ENCODE measurements around the gene PTPRJ. TPM values are rescaled to one million over a fixed set of nuclear protein-coding genes. Genes with fewer than 3 reads are reported as not detected.

Gene PTPRJ
- total and polyA plus RNA-seq, 9 of the 15 experiments (the other 6 are each of a cell fraction or from before 2014, with no cell fraction given), result 0.56 to 10.7 (median 4.8) TPM

GRCh38 chr11:48193876-48194275 lies 213.5 kb downstream of the PTPRJ start:
- H3K79me2 ChIP-seq (ENCODE audit: control insufficient read depth, insufficient read depth, low read length), result no peaks in the 10 kb centered on the region
- ChIA-PET POLR2A (no interaction called here), CTCF (ENCODE audit: low intra/inter-chr PET ratio) (no interaction called here)
- H3K9me1 ChIP-seq (ENCODE audit: control insufficient read depth, insufficient read depth, low read length), result no peaks in the 10 kb centered on the region
- TF ChIP-seq STAT5A (IDR thresholded peaks at IDR 0.05; ENCODE audit: borderline replicate concordance, low read length), result no peak
- no peak overlapping the region for H3K4me2 ChIP-seq (ENCODE audit: insufficient read depth, low read length)
- H3K4me1 ChIP-seq (replicated peaks in 1 of 2; ENCODE audit: control insufficient read depth in 2 of 2, insufficient read depth in 2 of 2, low read length in 2 of 2), result no peaks in the 10 kb centered on the region
- ATAC-seq (no peak), FAIRE-seq (no peak), DNase-seq (ENCODE audit: extremely low read depth in 1 of 4, low spot score in 3 of 4) (no peak)
- H4K20me1 ChIP-seq (replicated peaks; ENCODE audit: control insufficient read depth, insufficient read depth, low read length), result no peaks in the 10 kb centered on the region
- no peak overlapping the region for H3K4me3 ChIP-seq
- 0% methylated on average over 2 of the region's 2 CpGs for WGBS (ENCODE audit: insufficient coverage, low coverage, missing lambda C conversion rate)
- H3K27ac ChIP-seq (ENCODE audit: extremely low read depth, low read depth, low read length), result no peak overlapping the region
- in situ Hi-C loops (cut with MboI), result no loop called here
- intact Hi-C loops (cut with micrococcal nuclease), result no loop called here
- no peak overlapping the region for H2AFZ ChIP-seq (ENCODE audit: low read depth, low read length)
- H3K9ac ChIP-seq (ENCODE audit: insufficient read depth in 1 of 2, low read depth in 2 of 2, low read length in 2 of 2), result no peak overlapping the region
- no peaks in the 10 kb centered on the region for H3K9me3 ChIP-seq (replicated peaks; ENCODE audit: control insufficient read depth, insufficient read depth, low read depth, low read length)
- H3K36me3 ChIP-seq (ENCODE audit: control insufficient read depth, insufficient read depth, low read length), result no peaks in the 10 kb centered on the region
- H3K27me3 ChIP-seq (ENCODE audit: control insufficient read depth in 2 of 2, insufficient read depth in 2 of 2, low read length in 2 of 2), result no peaks in the 10 kb centered on the region
- BruUV-seq (replicated peaks), result no TSS peak

GRCh38 chr11:48207881-48208280 lies 227.5 kb downstream of the PTPRJ start:
- Histone ChIP-seq H3K27ac (ENCODE audit: extremely low read depth, low read depth, low read length) (no peak overlapping the region), H3K9me1 (ENCODE audit: control insufficient read depth, insufficient read depth, low read length) (no peaks in the 10 kb centered on the region), H3K9me3 (replicated peaks; ENCODE audit: control insufficient read depth, insufficient read depth, low read depth, low read length) (no peaks in the 10 kb centered on the region), H3K36me3 (ENCODE audit: control insufficient read depth, insufficient read depth, low read length) (no peaks in the 10 kb centered on the region), H4K20me1 (replicated peaks; ENCODE audit: control insufficient read depth, insufficient read depth, low read length) (no peaks in the 10 kb centered on the region), H2AFZ (ENCODE audit: low read depth, low read length) (no peak overlapping the region), H3K79me2 (ENCODE audit: control insufficient read depth, insufficient read depth, low read length) (no peaks in the 10 kb centered on the region), H3K27me3 (ENCODE audit: control insufficient read depth in 2 of 2, insufficient read depth in 2 of 2, low read length in 2 of 2) (no peaks in the 10 kb centered on the region), H3K4me3 (no peak overlapping the region), H3K4me2 (ENCODE audit: insufficient read depth, low read length) (no peak overlapping the region), H3K4me1 (replicated peaks in 1 of 2; ENCODE audit: control insufficient read depth in 2 of 2, insufficient read depth in 2 of 2, low read length in 2 of 2) (no peaks in the 10 kb centered on the region), H3K9ac (ENCODE audit: insufficient read depth in 1 of 2, low read depth in 2 of 2, low read length in 2 of 2) (no peak overlapping the region)
- ATAC-seq (no peak), FAIRE-seq (no peak), DNase-seq (ENCODE audit: extremely low read depth in 1 of 4, low spot score in 3 of 4) (no peak)
- no TSS peak for BruUV-seq (replicated peaks)
- intact Hi-C loops (cut with micrococcal nuclease), result no loop called here
- WGBS (ENCODE audit: insufficient coverage, low coverage, missing lambda C conversion rate), result 2% methylated on average over 2 of the region's 2 CpGs
- TF ChIP-seq ILK (tag; IDR thresholded peaks at IDR 0.05; ENCODE audit: borderline replicate concordance, low read depth) (no peak), ZNF778 (CRISPR knock-in tag; IDR thresholded peaks at IDR 0.05) (no peak), ZNF395 (CRISPR knock-in tag; IDR thresholded peaks at IDR 0.05) (no peak)
- TF ChIP-seq, protein P1, sequence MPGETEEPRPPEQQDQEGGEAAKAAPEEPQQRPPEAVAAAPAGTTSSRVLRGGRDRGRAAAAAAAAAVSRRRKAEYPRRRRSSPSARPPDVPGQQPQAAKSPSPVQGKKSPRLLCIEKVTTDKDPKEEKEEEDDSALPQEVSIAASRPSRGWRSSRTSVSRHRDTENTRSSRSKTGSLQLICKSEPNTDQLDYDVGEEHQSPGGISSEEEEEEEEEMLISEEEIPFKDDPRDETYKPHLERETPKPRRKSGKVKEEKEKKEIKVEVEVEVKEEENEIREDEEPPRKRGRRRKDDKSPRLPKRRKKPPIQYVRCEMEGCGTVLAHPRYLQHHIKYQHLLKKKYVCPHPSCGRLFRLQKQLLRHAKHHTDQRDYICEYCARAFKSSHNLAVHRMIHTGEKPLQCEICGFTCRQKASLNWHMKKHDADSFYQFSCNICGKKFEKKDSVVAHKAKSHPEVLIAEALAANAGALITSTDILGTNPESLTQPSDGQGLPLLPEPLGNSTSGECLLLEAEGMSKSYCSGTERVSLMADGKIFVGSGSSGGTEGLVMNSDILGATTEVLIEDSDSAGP (CRISPR knock-in tag; IDR thresholded peaks at IDR 0.05), result no peak
- CTCF ChIA-PET (ENCODE audit: low intra/inter-chr PET ratio), result no interaction called here
- POLR2A ChIA-PET, result no interaction called here
- in situ Hi-C loops (cut with MboI), result no loop called here

Measured in K562 (cell line).